Mesenchymal stem cell (in vitro differentiated cells and primary cell): ENCODE data around the gene NRAS.

ENCODE experiments used
- DNase-seq: peaks from one replicate; pipeline ENCODE4 v3.0.0-alpha.2; 2013
- H2AFZ ChIP-seq: one replicate; pipeline ENCODE4 v1.6.1; 2013; ENCODE audit warnings: low read depth, mild to moderate bottlenecking, control low read depth, inconsistent platforms, low read length, moderate library complexity
- H2AK5ac ChIP-seq: 2 replicates; pipeline ENCODE4 v1.6.1; 2013; ENCODE audit warnings: low read length, moderate library complexity, mild to moderate bottlenecking, inconsistent platforms; ENCODE audit not compliant: severe bottlenecking
- H2BK120ac ChIP-seq: one replicate; pipeline ENCODE4 v1.6.1; 2013; ENCODE audit warnings: low read depth, mild to moderate bottlenecking, inconsistent platforms, low read length, moderate library complexity
- H2BK12ac ChIP-seq, 2 experiments: one replicate each; pipeline ENCODE4 v1.6.1; 2013; ENCODE audit warnings: inconsistent platforms in 2 of 2, low read length in 2 of 2, mild to moderate bottlenecking in 2 of 2, moderate library complexity in 2 of 2, control low read depth in 1 of 2
- H2BK15ac ChIP-seq: one replicate; pipeline ENCODE4 v1.6.1; 2013; ENCODE audit warnings: mild to moderate bottlenecking, low read depth, inconsistent platforms; ENCODE audit not compliant: poor library complexity, severe bottlenecking
- H2BK5ac ChIP-seq: 2 replicates; pipeline ENCODE4 v1.6.1; 2013; ENCODE audit warnings: low read depth, mild to moderate bottlenecking, low read length, control low read depth, inconsistent platforms; ENCODE audit not compliant: poor library complexity, severe bottlenecking
- H3K14ac ChIP-seq, 2 experiments: one replicate each; pipeline ENCODE4 v1.6.1; 2013; ENCODE audit warnings: inconsistent platforms in 2 of 2, low read length in 2 of 2, control low read depth in 1 of 2, mild to moderate bottlenecking in 1 of 2, moderate library complexity in 1 of 2
- H3K18ac ChIP-seq, 2 experiments: one replicate each; pipeline ENCODE4 v1.6.1; 2013; ENCODE audit warnings: inconsistent platforms in 2 of 2, low read length in 2 of 2, control low read depth in 1 of 2, low read depth in 1 of 2, mild to moderate bottlenecking in 1 of 2
- H3K23ac ChIP-seq, 2 experiments: one replicate each; pipeline ENCODE4 v1.6.1; 2013; ENCODE audit warnings: inconsistent platforms in 2 of 2, low read length in 2 of 2, mild to moderate bottlenecking in 2 of 2, moderate library complexity in 2 of 2, control low read depth in 1 of 2
- H3K27ac ChIP-seq: 2 replicates; pipeline ENCODE4 v1.5.1; 2013; ENCODE audit warnings: mild to moderate bottlenecking, moderate library complexity, low read length, control low read depth, inconsistent platforms; ENCODE audit not compliant: poor library complexity, severe bottlenecking
- H3K27me3 ChIP-seq, 2 experiments: 2 replicates each; pipeline versions ENCODE4 v1.6.1 to v1.7.0; 2013; ENCODE audit warnings: low read length in 2 of 2, mild to moderate bottlenecking in 2 of 2, moderate library complexity in 2 of 2, control low read depth in 1 of 2, inconsistent platforms in 1 of 2; ENCODE audit not compliant: control insufficient read depth in 1 of 2, insufficient read depth in 1 of 2
- H3K36me3 ChIP-seq, 2 experiments: 2 replicates each; pipeline versions ENCODE4 v1.6.1 to v1.7.0; 2013; ENCODE audit warnings: low read length in 2 of 2, control low read depth in 1 of 2, inconsistent platforms in 1 of 2, low read depth in 1 of 2, mild to moderate bottlenecking in 1 of 2; ENCODE audit not compliant: insufficient read depth in 2 of 2, control insufficient read depth in 1 of 2
- H3K4ac ChIP-seq, 2 experiments: one replicate each; pipeline ENCODE4 v1.6.1; 2013; ENCODE audit warnings: inconsistent platforms in 2 of 2, low read length in 2 of 2, mild to moderate bottlenecking in 2 of 2, moderate library complexity in 2 of 2, control low read depth in 1 of 2, low read depth in 1 of 2
- H3K4me1 ChIP-seq: 2 replicates; pipeline ENCODE4 v1.6.1; 2013; ENCODE audit warnings: low read depth, low read length, control low read depth; ENCODE audit not compliant: control insufficient read depth, insufficient read depth
- H3K4me2 ChIP-seq: 2 replicates; pipeline ENCODE4 v1.6.1; 2013; ENCODE audit warnings: low read length, mild to moderate bottlenecking, inconsistent platforms; ENCODE audit not compliant: poor library complexity, severe bottlenecking
- H3K4me3 ChIP-seq, 2 experiments: 2 replicates each; pipeline versions ENCODE4 v1.5.1 to v1.7.0; 2013; ENCODE audit warnings: low read length in 2 of 2, mild to moderate bottlenecking in 2 of 2, control low read depth in 1 of 2, low read depth in 1 of 2; ENCODE audit not compliant: insufficient read depth in 1 of 2
- H3K79me1 ChIP-seq: replicated peaks from 2 replicates; pipeline ENCODE4 v1.6.1; 2013; ENCODE audit warnings: mild to moderate bottlenecking, control low read depth, low read length, inconsistent platforms; ENCODE audit not compliant: poor library complexity, severe bottlenecking
- H3K9ac ChIP-seq: 2 replicates; pipeline ENCODE4 v1.7.0; 2013; ENCODE audit warnings: mild to moderate bottlenecking, low read length, moderate library complexity
- H3K9me3 ChIP-seq: 2 replicates; pipeline ENCODE4 v1.7.0; 2013; ENCODE audit warnings: mild to moderate bottlenecking, low read length; ENCODE audit not compliant: control insufficient read depth
- H4K8ac ChIP-seq: one replicate; pipeline ENCODE4 v1.6.1; 2013; ENCODE audit warnings: inconsistent platforms, mild to moderate bottlenecking, low read length, moderate library complexity
- H4K91ac ChIP-seq: one replicate; pipeline ENCODE4 v1.6.1; 2013; ENCODE audit warnings: mild to moderate bottlenecking, low read length, inconsistent platforms
- WGBS: methylation state at CpG from one replicate; pipeline ENCODE4 v1.1.7; 2013; ENCODE audit warnings: mixed read lengths; 5-methylcytosine and 5-hydroxymethylcytosine counted together

NRAS gene

GRCh38 chr1:114720492-114720891 lies 3.9 kb upstream of the NRAS start:
- Histone ChIP-seq H2AK5ac (no peak overlapping the region), H3K9ac (peak overlapping the region; percentile 18), H2BK120ac (no peak overlapping the region), H3K23ac (no peak overlapping the region), H3K9me3 (no peaks in the 10 kb centered on the region), H3K18ac (no peak overlapping the region), H2BK12ac (no peak overlapping the region), H2BK5ac (no peak overlapping the region), H3K27ac (no peak overlapping the region), H3K4me1 (peaks cover 5% of the 10 kb centered on the region), H3K79me1 (peaks cover 11% of the 10 kb centered on the region), H2BK15ac (no peak overlapping the region), H3K4me2 (no peak overlapping the region), H3K4ac (no peak overlapping the region), H3K27me3 (no peaks in the 10 kb centered on the region), H3K4me3 (no peak overlapping the region), H3K36me3 (peaks cover 23 to 85% of the 10 kb centered on the region in 2 experiments), H3K14ac (no peak overlapping the region), H2AFZ (no peak overlapping the region), H4K8ac (peak overlapping the region; percentile 27), H4K91ac (no peak overlapping the region)
- 100% methylated on average over 1 of the region's 4 CpGs for WGBS
- DNase-seq, result no peak

GRCh38 chr1:114719424-114719787 lies 2.8 kb upstream of the NRAS start:
- DNase-seq, result peak; percentile 9
- no peak overlapping the region for H4K91ac ChIP-seq
- no peak overlapping the region for H2BK5ac ChIP-seq
- peak overlapping the region; percentile 12 for H3K9ac ChIP-seq
- no peak overlapping the region for H3K18ac ChIP-seq
- H3K4me3 ChIP-seq, result no peak overlapping the region
- H2BK12ac ChIP-seq, result no peak overlapping the region
- H2BK15ac ChIP-seq, result no peak overlapping the region
- no peak overlapping the region for H3K23ac ChIP-seq
- no peak overlapping the region for H4K8ac ChIP-seq
- H3K4me2 ChIP-seq, result no peak overlapping the region
- H3K27me3 ChIP-seq, result no peaks in the 10 kb centered on the region
- H3K36me3 ChIP-seq, result peaks cover 20 to 76% of the 10 kb centered on the region in 2 experiments
- H2AK5ac ChIP-seq, result no peak overlapping the region
- H3K4me1 ChIP-seq, result peaks cover 7% of the 10 kb centered on the region
- no peak overlapping the region for H2BK120ac ChIP-seq
- no peaks in the 10 kb centered on the region for H3K9me3 ChIP-seq
- H3K27ac ChIP-seq, result peak overlapping the region; percentile 20
- H2AFZ ChIP-seq, result no peak overlapping the region
- 80% methylated on average over 3 of the region's 3 CpGs for WGBS
- no peak overlapping the region for H3K14ac ChIP-seq
- peaks cover 9% of the 10 kb centered on the region for H3K79me1 ChIP-seq
- no peak overlapping the region for H3K4ac ChIP-seq

GRCh38 chr1:114718661-114719423 lies 2.3 kb upstream of the NRAS start:
- no peaks in the 10 kb centered on the region for H3K9me3 ChIP-seq
- H2BK12ac ChIP-seq, result no peak overlapping the region
- peaks cover 9% of the 10 kb centered on the region for H3K79me1 ChIP-seq
- H4K91ac ChIP-seq, result no peak overlapping the region
- H2AFZ ChIP-seq, result no peak overlapping the region
- no peak overlapping the region for H2AK5ac ChIP-seq
- peak overlapping the region; percentile 12 for H3K9ac ChIP-seq
- no peak overlapping the region for H2BK5ac ChIP-seq
- H2BK120ac ChIP-seq, result no peak overlapping the region
- no peak overlapping the region for H3K14ac ChIP-seq
- no peak overlapping the region for H3K18ac ChIP-seq
- peak; percentile 30 for DNase-seq
- peaks cover 20 to 75% of the 10 kb centered on the region in 2 experiments for H3K36me3 ChIP-seq
- 91% methylated on average over 10 of the region's 11 CpGs for WGBS
- H3K27me3 ChIP-seq, result no peaks in the 10 kb centered on the region
- peaks cover 7% of the 10 kb centered on the region for H3K4me1 ChIP-seq
- no peak overlapping the region for H3K23ac ChIP-seq
- H3K4me2 ChIP-seq, result no peak overlapping the region
- H3K4ac ChIP-seq, result no peak overlapping the region
- no peak overlapping the region for H3K4me3 ChIP-seq
- no peak overlapping the region for H2BK15ac ChIP-seq
- peak overlapping the region; percentile 33 for H3K27ac ChIP-seq
- no peak overlapping the region for H4K8ac ChIP-seq

- no peak overlapping the region for H2BK15ac ChIP-seq
- no peak for DNase-seq
- peak overlapping the region; percentile 84 for H3K27ac ChIP-seq
- peak overlapping the region; percentile 99 for H3K9ac ChIP-seq
- H3K79me1 ChIP-seq, result peaks cover 11% of the 10 kb centered on the region
- peak overlapping the region; percentile 72 for H3K4me2 ChIP-seq
- 33% methylated on average over 4 of the region's 4 CpGs for WGBS
- H3K36me3 ChIP-seq, result peaks cover 22 to 74% of the 10 kb centered on the region in 2 experiments
- H3K4ac ChIP-seq, result peak overlapping the region in 1 of 2 experiments; percentile 98
- no peak overlapping the region for H2BK120ac ChIP-seq
- H2AFZ ChIP-seq, result no peak overlapping the region
- peak overlapping the region; percentile 33 for H4K8ac ChIP-seq
- peak overlapping the region; percentile 68 to 93 for H3K4me3 ChIP-seq
- peak overlapping the region; percentile 97 for H2AK5ac ChIP-seq
- H3K18ac ChIP-seq, result peak overlapping the region in 1 of 2 experiments; percentile 93
- no peak overlapping the region for H2BK5ac ChIP-seq
- H3K27me3 ChIP-seq, result no peaks in the 10 kb centered on the region
- H4K91ac ChIP-seq, result no peak overlapping the region
- H2BK12ac ChIP-seq, result no peak overlapping the region
- no peak overlapping the region for H3K14ac ChIP-seq
- H3K9me3 ChIP-seq, result no peaks in the 10 kb centered on the region
- peaks cover 7% of the 10 kb centered on the region for H3K4me1 ChIP-seq
- no peak overlapping the region for H3K23ac ChIP-seq
Measured at GRCh38 chr1:114715952-114716303, 643 bp downstream of the NRAS start.
